Testis (tissue), 3 donors: ENCODE measurements around the gene VPS37B. TPM values are rescaled to one million over a fixed set of nuclear protein-coding genes. Genes with fewer than 3 reads are reported as not detected.

ENCODE experiments used
- DNase-seq: peaks from one replicate; pipeline ENCODE4 v3.0.0-alpha.2; 2019
- H3K27ac ChIP-seq, 2 donors: fragments of 200-600 bp; sonication (generic); one replicate each; pipeline ENCODE4 v1.5.1; 2019
- H3K27me3 ChIP-seq: fragments of 200-600 bp; sonication (generic); one replicate; pipeline ENCODE4 v1.5.1; 2019
- H3K36me3 ChIP-seq: fragments of 200-600 bp; sonication (generic); one replicate; pipeline ENCODE4 v1.5.1; 2017; ENCODE audit warnings: low read depth; ENCODE audit errors: missing control alignments
- H3K4me1 ChIP-seq: fragments of 200-600 bp; sonication (generic); one replicate; pipeline ENCODE4 v1.5.1; 2019
- H3K4me3 ChIP-seq, 2 donors: fragments of 200-600 bp; sonication (generic); one replicate each; pipeline ENCODE4 v1.5.1; 2017 to 2019
- H3K9me3 ChIP-seq: fragments of 200-600 bp; sonication (generic); one replicate; pipeline ENCODE4 v1.5.1; 2017
- CTCF ChIP-seq, 3 experiments: fragments of 450-650 bp in 2 of 3; fragments of 200-600 bp in 1 of 3; sonication (generic) in 1 of 3; IDR thresholded peaks; one replicate each; pipeline ENCODE4 v1.5.1; 2016 to 2019; ENCODE audit warnings: antibody characterized with exemption in 3 of 3, mild to moderate bottlenecking in 2 of 3, moderate library complexity in 1 of 3
- POLR2A ChIP-seq: fragments of 450-650 bp; IDR thresholded peaks from one replicate; pipeline ENCODE4 v1.6.1; 2017; ENCODE audit warnings: antibody characterized with exemption, mild to moderate bottlenecking, moderate library complexity
- WGBS, 2 donors: methylation state at CpG; one replicate each; pipeline ENCODE4 v1.1.5; 2018; 5-methylcytosine and 5-hydroxymethylcytosine counted together
- intact Hi-C: fragments of 100-400 bp; cut with DNase I; formaldehyde crosslinking; loops from one replicate; pipeline ENCODE4 v1.15.1; 2023; ENCODE audit warnings: low total_unique reads
- polyA plus RNA-seq: library from polyadenylated mRNA; stranded (reverse); fragments of 350-450 nt; fragmentation: Illumina TruSeq; extraction: RNeasy Lipid Tissue Mini Kit (QIAGEN cat#74804); gene quantifications from one replicate; pipeline ENCODE4 v1.2.3, GENCODE V29; 2014; ENCODE audit warnings: low read depth, low replicate concordance; ENCODE audit not compliant: insufficient read depth
- total RNA-seq, 2 donors: library from RNA; depleted of rRNA; stranded (reverse); fragments of >200 nt; gene quantifications; one replicate each; pipeline ENCODE4 v1.2.3, GENCODE V29; 2016

The VPS37B gene
- total and polyA plus RNA-seq, 3 donors from 2014 or later = 38.0 to 90.1 (median 75.8) TPM

- H3K27ac ChIP-seq = peak overlapping the region in 1 of 2 donors; percentile 41
- WGBS, 2 donors = 83 to 86% methylated on average over 15 to 26 of the region's 26 CpGs
These were observed 36.5 kb downstream of the VPS37B start for GRCh38 chr12:122859303-122860039.

GRCh38 chr12:122858591-122859302, 37.2 kb downstream of the VPS37B start:
- intact Hi-C loops = no loop called here
- no peaks in the 10 kb centered on the region for H3K27me3 ChIP-seq
- no peak for TF ChIP-seq CTCF (IDR thresholded peaks at IDR 0.05)
- TF ChIP-seq POLR2A = no peak
- peaks cover 33% of the 10 kb centered on the region for H3K4me1 ChIP-seq
- H3K27ac ChIP-seq = no peak overlapping the region
- no peak for DNase-seq
- H3K36me3 ChIP-seq = no peaks in the 10 kb centered on the region
- H3K4me3 ChIP-seq = no peak overlapping the region
- 91 to 93% methylated on average over 12 to 22 of the region's 22 CpGs for WGBS, 2 donors
- no peaks in the 10 kb centered on the region for H3K9me3 ChIP-seq

More at GRCh38 chr12:122859303-122860039, 36.5 kb downstream of the VPS37B start:
- DNase-seq = no peak
- no peak for TF ChIP-seq CTCF (IDR thresholded peaks at IDR 0.05)
- no peak for TF ChIP-seq POLR2A
- no peak overlapping the region for H3K4me3 ChIP-seq
- H3K36me3 ChIP-seq = no peaks in the 10 kb centered on the region
- H3K4me1 ChIP-seq = peaks cover 33% of the 10 kb centered on the region
- intact Hi-C loops = loop anchor here (5.0 kb wide), 1 partner anchor 88 kb away; no protein-coding TSS in a partner anchor
- H3K27me3 ChIP-seq = no peaks in the 10 kb centered on the region
- no peaks in the 10 kb centered on the region for H3K9me3 ChIP-seq

- Histone ChIP-seq H3K36me3 (no peaks in the 10 kb centered on the region), H3K27ac (no peak overlapping the region), H3K27me3 (no peaks in the 10 kb centered on the region), H3K4me3 (no peak overlapping the region), H3K9me3 (no peaks in the 10 kb centered on the region), H3K4me1 (peaks cover 31% of the 10 kb centered on the region)
- no peak for TF ChIP-seq CTCF (IDR thresholded peaks at IDR 0.05)
- no peak for TF ChIP-seq POLR2A
- DNase-seq = no peak
- intact Hi-C loops = no loop called here
- WGBS, 2 donors = 90 to 95% methylated on average over 7 to 8 of the region's 14 CpGs
These were observed 37.8 kb downstream of the VPS37B start for GRCh38 chr12:122858171-122858570.

GRCh38 chr12:122856999-122857671, 38.8 kb downstream of the VPS37B start:
- 92 to 94% methylated on average over 22 to 24 of the region's 24 CpGs for WGBS, 2 donors
- TF ChIP-seq CTCF (IDR thresholded peaks at IDR 0.05) (no peak), POLR2A (no peak)
- no peak for DNase-seq
- Histone ChIP-seq H3K27ac (no peak overlapping the region), H3K4me1 (peaks cover 22% of the 10 kb centered on the region), H3K36me3 (no peaks in the 10 kb centered on the region), H3K4me3 (no peak overlapping the region), H3K9me3 (no peaks in the 10 kb centered on the region), H3K27me3 (no peaks in the 10 kb centered on the region)
- intact Hi-C loops = no loop called here
